Thyroid gland (tissue), 4 donors: ENCODE measurements around the gene PFN1. TPM values are rescaled to one million over a fixed set of nuclear protein-coding genes. Genes with fewer than 3 reads are reported as not detected.
"Not testable (repeated sequence)": the region's sequence is repeated elsewhere in the genome, so short reads cannot be mapped to it uniquely, and the experiment has no call there.

Experiments used
- DNase-seq, 2 donors: peaks; one replicate each; pipeline ENCODE4 v3.0.0-alpha.2; 2019
- H3K27ac ChIP-seq, 3 donors: fragments of 200-600 bp; sonication (generic); 1 replicate in 2 of 3; 2 replicates in 1 of 3; pipeline ENCODE4 v1.5.1; 2016 to 2019; ENCODE audit warnings: mild to moderate bottlenecking in 1 of 3, moderate library complexity in 1 of 3
- H3K27me3 ChIP-seq: fragments of 200-600 bp; sonication (generic); one replicate; pipeline ENCODE4 v1.5.1; 2019
- H3K36me3 ChIP-seq, 2 donors: fragments of 200-600 bp; sonication (generic); one replicate each; pipeline ENCODE4 v1.5.1; 2016 to 2019
- H3K4me1 ChIP-seq, 2 donors: fragments of 200-600 bp; sonication (generic); one replicate each; pipeline ENCODE4 v1.5.1; 2017 to 2019
- H3K4me3 ChIP-seq, 3 donors: fragments of 200-600 bp; sonication (generic); replicated peaks in 1 of 3; 1 replicate in 2 of 3; 2 replicates in 1 of 3; pipeline ENCODE4 v1.5.1; 2016; ENCODE audit warnings: mild to moderate bottlenecking in 1 of 3
- H3K9me3 ChIP-seq: fragments of 200-600 bp; sonication (generic); one replicate; pipeline ENCODE4 v1.5.1; 2017
- POLR2A ChIP-seq, 2 donors: fragments of 450-650 bp; IDR thresholded peaks; one replicate each; pipeline ENCODE4 v1.6.1; 2017; ENCODE audit warnings: antibody characterized with exemption in 2 of 2, mild to moderate bottlenecking in 2 of 2, moderate library complexity in 1 of 2
- WGBS, 2 donors: methylation state at CpG; one replicate each; pipeline ENCODE4 v1.1.5; 2017; 5-methylcytosine and 5-hydroxymethylcytosine counted together
- intact Hi-C: fragments of 100-400 bp; cut with DNase I; formaldehyde crosslinking; loops from one replicate; pipeline ENCODE4 v1.15.1; 2023
- total RNA-seq, 4 donors: library from RNA; depleted of rRNA; stranded (reverse); fragments of >200 nt; gene quantifications; one replicate each; pipeline ENCODE4 v1.2.3, GENCODE V29; 2016
- TF ChIP-seq, protein P1 (sequence below), 6 experiments: fragments of 200-600 bp in 3 of 6; fragments of 450-650 bp in 3 of 6; sonication (generic) in 3 of 6; IDR thresholded peaks; one replicate each; pipeline ENCODE4 v1.5.1; 2016 to 2019; ENCODE audit warnings: antibody characterized with exemption in 6 of 6, mild to moderate bottlenecking in 2 of 6, inconsistent platforms in 1 of 6, moderate library complexity in 1 of 6

PFN1 gene
- total RNA-seq, 4 donors from 2014 or later: 228 to 606 (median 328) TPM

DNA sequence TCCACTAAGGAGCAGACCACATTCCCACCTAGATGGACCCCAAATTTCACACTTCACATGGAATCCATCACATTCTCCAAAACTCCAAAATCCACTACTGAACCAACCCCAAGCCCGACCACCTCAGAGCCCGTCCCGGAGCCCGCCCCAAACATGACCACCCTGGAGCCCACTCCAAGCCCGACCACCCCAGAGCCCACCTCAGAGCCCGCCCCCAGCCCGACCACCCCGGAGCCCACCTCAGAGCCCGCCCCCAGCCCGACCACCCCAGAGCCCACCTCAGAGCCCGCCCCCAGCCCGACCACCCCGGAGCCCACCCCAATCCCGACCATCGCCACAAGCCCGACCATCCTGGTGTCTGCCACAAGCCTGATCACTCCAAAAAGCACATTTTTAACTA, 14.7 kb downstream of the PFN1 start:
- Histone ChIP-seq H3K4me3 (no peak overlapping the region), H3K9me3 (no peaks in the 10 kb centered on the region), H3K27ac (no peak overlapping the region), H3K36me3 (peaks cover 9 to 15% of the 10 kb centered on the region in 2 donors), H3K27me3 (no peaks in the 10 kb centered on the region), H3K4me1 (peaks cover 3 to 14% of the 10 kb centered on the region in 2 donors)
- no peak for DNase-seq
- 79 to 91% methylated on average over 7 to 16 of the region's 16 CpGs for WGBS, 2 donors
- TF ChIP-seq, protein P1, sequence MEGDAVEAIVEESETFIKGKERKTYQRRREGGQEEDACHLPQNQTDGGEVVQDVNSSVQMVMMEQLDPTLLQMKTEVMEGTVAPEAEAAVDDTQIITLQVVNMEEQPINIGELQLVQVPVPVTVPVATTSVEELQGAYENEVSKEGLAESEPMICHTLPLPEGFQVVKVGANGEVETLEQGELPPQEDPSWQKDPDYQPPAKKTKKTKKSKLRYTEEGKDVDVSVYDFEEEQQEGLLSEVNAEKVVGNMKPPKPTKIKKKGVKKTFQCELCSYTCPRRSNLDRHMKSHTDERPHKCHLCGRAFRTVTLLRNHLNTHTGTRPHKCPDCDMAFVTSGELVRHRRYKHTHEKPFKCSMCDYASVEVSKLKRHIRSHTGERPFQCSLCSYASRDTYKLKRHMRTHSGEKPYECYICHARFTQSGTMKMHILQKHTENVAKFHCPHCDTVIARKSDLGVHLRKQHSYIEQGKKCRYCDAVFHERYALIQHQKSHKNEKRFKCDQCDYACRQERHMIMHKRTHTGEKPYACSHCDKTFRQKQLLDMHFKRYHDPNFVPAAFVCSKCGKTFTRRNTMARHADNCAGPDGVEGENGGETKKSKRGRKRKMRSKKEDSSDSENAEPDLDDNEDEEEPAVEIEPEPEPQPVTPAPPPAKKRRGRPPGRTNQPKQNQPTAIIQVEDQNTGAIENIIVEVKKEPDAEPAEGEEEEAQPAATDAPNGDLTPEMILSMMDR (IDR thresholded peaks at IDR 0.05): no peak
- TF ChIP-seq POLR2A (IDR thresholded peaks at IDR 0.05): no peak
- intact Hi-C loops: no loop called here

GRCh38 chr17:4932756-4933155, 15.6 kb downstream of the PFN1 start:
- no peak for TF ChIP-seq POLR2A (IDR thresholded peaks at IDR 0.05)
- TF ChIP-seq, protein P1 (IDR thresholded peaks at IDR 0.05): no peak
- Histone ChIP-seq H3K4me1 (peaks cover 0 to 6% of the 10 kb centered on the region in 2 donors), H3K27me3 (no peaks in the 10 kb centered on the region), H3K9me3 (no peaks in the 10 kb centered on the region), H3K4me3 (no peak overlapping the region), H3K27ac (no peak overlapping the region), H3K36me3 (peaks cover 5 to 10% of the 10 kb centered on the region in 2 donors)
- 87 to 90% methylated on average over 12 of the region's 12 CpGs for WGBS, 2 donors
- no peak for DNase-seq
- intact Hi-C loops: no loop called here

- Histone ChIP-seq H3K4me3 (no peak within 1 kb of the TSS), H3K27me3 (no peaks in the 10 kb centered on the region), H3K9me3 (no peaks in the 10 kb centered on the region), H3K4me1 (peaks cover 0 to 6% of the 10 kb centered on the region in 2 donors), H3K27ac (no peak within 1 kb of the TSS), H3K36me3 (peaks cover 0 to 3% of the 10 kb centered on the region in 2 donors)
- intact Hi-C loops: no loop called here
- WGBS, 2 donors: 80 to 86% methylated on average over 14 of the region's 14 CpGs
- TF ChIP-seq, protein P1 (IDR thresholded peaks at IDR 0.05): no peak
- TF ChIP-seq POLR2A (IDR thresholded peaks at IDR 0.05): no peak
- no peak for DNase-seq
These were observed 16.4 kb downstream of the PFN1 start, which contains the start of gene GP1BA for GRCh38 chr17:4931963-4932362. Gene GP1BA (plus strand): TSS chr17:4932277. CDS start chr17:4932605, 328 bp downstream.

DNA sequence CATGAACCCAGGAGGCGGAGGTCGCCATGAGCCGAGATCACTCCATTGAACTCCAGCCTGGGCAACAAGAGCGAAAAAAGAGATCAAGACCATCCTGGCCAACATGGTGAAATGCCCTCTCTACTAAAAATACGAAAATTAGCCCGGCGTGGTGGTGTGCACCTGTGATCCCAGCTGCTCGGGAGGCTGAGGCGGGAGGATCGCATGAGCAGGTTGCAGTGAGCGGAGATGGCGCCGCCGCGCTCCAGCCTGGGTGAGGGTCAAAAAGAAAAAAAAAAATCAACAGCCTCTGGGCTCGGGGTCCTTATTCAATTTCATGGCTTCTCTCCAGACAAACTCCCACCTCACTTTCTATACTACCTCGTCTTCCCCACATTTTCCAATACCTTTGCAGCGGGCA, 19.4 kb downstream of the PFN1 start:
- DNase-seq: no peak
- no peaks in the 10 kb centered on the region for H3K9me3 ChIP-seq
- intact Hi-C loops: no loop called here
- no peak overlapping the region for H3K4me3 ChIP-seq
- H3K4me1 ChIP-seq: peaks cover 0 to under 1% of the 10 kb centered on the region in 2 donors
- H3K27me3 ChIP-seq: no peaks in the 10 kb centered on the region
- TF ChIP-seq, protein P1 (IDR thresholded peaks at IDR 0.05): no peak
- TF ChIP-seq POLR2A (IDR thresholded peaks at IDR 0.05): no peak
- no peaks in the 10 kb centered on the region for H3K36me3 ChIP-seq
- WGBS, 2 donors: 97 to 98% methylated on average over 18 of the region's 18 CpGs
- H3K27ac ChIP-seq: no peak overlapping the region

- DNase-seq, intact Hi-C loops, H3K36me3 ChIP-seq: not testable (repeated sequence)
These were observed 21.6 kb downstream of the PFN1 start for GRCh38 chr17:4926577-4927335.

More at GRCh38 chr17:4926577-4927335, 21.6 kb downstream of the PFN1 start:
- H3K9me3 ChIP-seq, H3K4me1 ChIP-seq, H3K27me3 ChIP-seq, H3K27ac ChIP-seq, H3K4me3 ChIP-seq: not testable (repeated sequence)
- WGBS, 2 donors: 88 to 90% methylated on average over 24 of the region's 24 CpGs
